ENCODE results near the gene STAT1. TPM values are rescaled to one million over a fixed set of nuclear protein-coding genes. Genes with fewer than 3 reads are reported as not detected.

STAT1 gene
- total RNA-seq, 1 donor from 2014 or later = 85.1 TPM

GRCh38 chr2:190999949-191000665, 13.9 kb downstream of the STAT1 start:
- intact Hi-C loops (cut with micrococcal nuclease) = loop anchor here (5.0 kb wide), 1 partner anchor 83 kb away; no protein-coding TSS in a partner anchor
- DNase-seq (no peak), ATAC-seq (ENCODE audit: low read depth) (no peak)
- H3K9me3 Mint-ChIP-seq = peaks cover 6% of the 10 kb centered on the region
- H3K27ac Mint-ChIP-seq = no peak overlapping the region
- H3K27me3 Mint-ChIP-seq = no peaks in the 10 kb centered on the region
- TF ChIP-seq CTCF (IDR thresholded peaks at IDR 0.05) = no peak
- peaks cover 96% of the 10 kb centered on the region for H3K36me3 Mint-ChIP-seq (ENCODE audit: low read depth)
- H3K4me1 Mint-ChIP-seq = peaks cover 4% of the 10 kb centered on the region
- POLR2A ChIA-PET = no interaction called here
- CTCF ChIA-PET = no interaction called here
- H3K4me3 Mint-ChIP-seq = no peak overlapping the region

- intact Hi-C loops (cut with micrococcal nuclease) = no loop called here
- H3K36me3 Mint-ChIP-seq (ENCODE audit: low read depth) = peaks cover 95% of the 10 kb centered on the region
These were observed 14.9 kb downstream of the STAT1 start for GRCh38 chr2:190999058-190999457.

GRCh38 chr2:190997526-190998113, 16.4 kb downstream of the STAT1 start:
- H3K9me3 Mint-ChIP-seq = peaks cover 4% of the 10 kb centered on the region
- no peak overlapping the region for H3K27ac Mint-ChIP-seq
- ChIA-PET CTCF (no interaction called here), POLR2A (no interaction called here)
- DNase-seq (no peak), ATAC-seq (ENCODE audit: low read depth) (no peak)
- intact Hi-C loops (cut with micrococcal nuclease) = no loop called here
- H3K36me3 Mint-ChIP-seq (ENCODE audit: low read depth) = peaks cover 93% of the 10 kb centered on the region
- no peak overlapping the region for H3K4me3 Mint-ChIP-seq
- H3K27me3 Mint-ChIP-seq = no peaks in the 10 kb centered on the region
- H3K4me1 Mint-ChIP-seq = peaks cover 6% of the 10 kb centered on the region
- no peak for TF ChIP-seq CTCF (IDR thresholded peaks at IDR 0.05)

More at GRCh38 chr2:190999058-190999457, 14.9 kb downstream of the STAT1 start:
- no peak for ATAC-seq (ENCODE audit: low read depth)
- peaks cover 6% of the 10 kb centered on the region for H3K9me3 Mint-ChIP-seq
- ChIA-PET POLR2A (no interaction called here), CTCF (no interaction called here)
- H3K27me3 Mint-ChIP-seq = no peaks in the 10 kb centered on the region
- no peak for DNase-seq
- TF ChIP-seq CTCF (IDR thresholded peaks at IDR 0.05) = no peak
- H3K27ac Mint-ChIP-seq = no peak overlapping the region
- peaks cover 6% of the 10 kb centered on the region for H3K4me1 Mint-ChIP-seq
- H3K4me3 Mint-ChIP-seq = no peak overlapping the region

GRCh38 chr2:190996947-190997346, 17.0 kb downstream of the STAT1 start:
- peaks cover 93% of the 10 kb centered on the region for H3K36me3 Mint-ChIP-seq (ENCODE audit: low read depth)

More at GRCh38 chr2:190996947-190997346, 17.0 kb downstream of the STAT1 start:
- peaks cover 4% of the 10 kb centered on the region for H3K9me3 Mint-ChIP-seq
- ATAC-seq (ENCODE audit: low read depth) = no peak
- peak overlapping the region; percentile 4 for H3K27ac Mint-ChIP-seq
- ChIA-PET CTCF (interaction anchor here (0.8 to 1.8 kb wide), 2 partner anchors 15 to 32 kb away, joined by 4 to 7 read pairs; no protein-coding TSS in a partner anchor), POLR2A (no interaction called here)
- H3K4me1 Mint-ChIP-seq = peaks cover 6% of the 10 kb centered on the region
- no peaks in the 10 kb centered on the region for H3K27me3 Mint-ChIP-seq
- intact Hi-C loops (cut with micrococcal nuclease) = loop anchor here (1.0 kb wide), 4 partner anchors 14 to 216 kb away; no protein-coding TSS in a partner anchor
- DNase-seq = no peak
- no peak overlapping the region for H3K4me3 Mint-ChIP-seq
- TF ChIP-seq CTCF (IDR thresholded peaks at IDR 0.05) = no peak

Data from activated B cell treated with CpG ODN at 0.5 μM for 24 hours (primary cell).